Astrocyte of the cerebellum (primary cell): ENCODE results near the gene ALOX12B.

Source experiments
- DNase-seq: peaks from one replicate; pipeline ENCODE4 v3.0.0-alpha.2; 2011; ENCODE audit warnings: low read depth
- H3K4me3 ChIP-seq: 2 replicates; pipeline ENCODE4 v1.5.1; 2011; ENCODE audit warnings: mild to moderate bottlenecking, low read depth, low read length, moderate library complexity
- in situ Hi-C: cut with HindIII; loops from 2 replicates; pipeline ENCODE4 v1.10.0; 2017; ENCODE audit warnings: low sequenced_read_pairs
- TF ChIP-seq, protein P1 (sequence below): IDR thresholded peaks from 2 replicates; pipeline ENCODE4 v1.5.1; 2012; ENCODE audit warnings: low read length, low read depth, moderate library complexity, mild to moderate bottlenecking; ENCODE audit errors: missing control alignments

ALOX12B gene

DNA sequence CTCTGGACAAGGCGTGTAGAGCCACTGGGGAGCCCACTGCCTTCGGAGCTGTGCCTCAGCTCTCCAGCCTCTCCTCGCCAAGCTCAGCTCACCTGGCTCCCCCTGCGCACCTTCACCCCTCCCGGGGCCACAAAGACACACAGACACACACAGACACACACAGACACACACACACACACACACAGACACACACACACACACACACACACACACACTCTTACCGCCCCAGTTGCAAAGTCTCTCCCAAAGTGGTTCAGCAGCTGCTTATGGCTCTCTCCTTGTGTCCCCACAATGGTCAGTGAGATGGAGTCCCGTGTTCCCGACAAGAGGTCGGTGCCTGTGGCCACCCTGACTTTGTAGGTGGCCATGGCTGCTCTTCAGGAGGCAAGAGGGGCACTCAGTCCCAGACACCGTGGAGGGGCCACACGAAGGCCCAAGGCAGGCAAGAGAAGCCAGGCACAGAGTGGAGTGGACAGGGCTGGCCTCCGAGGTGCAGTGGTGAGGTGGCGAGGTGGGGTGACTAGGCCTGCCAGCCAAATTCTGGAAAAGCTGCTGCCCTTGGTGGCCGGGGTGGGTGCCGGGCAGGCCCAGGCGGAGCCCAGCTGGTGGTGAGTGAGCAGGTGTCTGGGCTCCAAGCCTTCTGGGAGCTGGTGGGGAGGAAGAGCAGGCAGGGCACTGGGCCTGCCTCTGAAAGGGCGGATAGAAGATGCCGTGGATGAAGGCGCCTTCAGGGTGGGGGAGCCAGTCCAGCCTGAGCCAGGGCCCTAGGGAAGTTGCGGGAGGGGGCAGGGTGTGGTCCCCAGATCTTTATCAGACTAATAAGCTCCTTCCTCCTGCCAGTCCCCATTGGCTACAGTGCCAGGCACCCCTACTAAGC lies at the start of gene ALOX12B:
Gene ALOX12B, minus strand, starts transcription at position 642 of the 877 bp plus-strand sequence. Its CDS starts 274 bp downstream, at position 368.
- TF ChIP-seq, protein P1, sequence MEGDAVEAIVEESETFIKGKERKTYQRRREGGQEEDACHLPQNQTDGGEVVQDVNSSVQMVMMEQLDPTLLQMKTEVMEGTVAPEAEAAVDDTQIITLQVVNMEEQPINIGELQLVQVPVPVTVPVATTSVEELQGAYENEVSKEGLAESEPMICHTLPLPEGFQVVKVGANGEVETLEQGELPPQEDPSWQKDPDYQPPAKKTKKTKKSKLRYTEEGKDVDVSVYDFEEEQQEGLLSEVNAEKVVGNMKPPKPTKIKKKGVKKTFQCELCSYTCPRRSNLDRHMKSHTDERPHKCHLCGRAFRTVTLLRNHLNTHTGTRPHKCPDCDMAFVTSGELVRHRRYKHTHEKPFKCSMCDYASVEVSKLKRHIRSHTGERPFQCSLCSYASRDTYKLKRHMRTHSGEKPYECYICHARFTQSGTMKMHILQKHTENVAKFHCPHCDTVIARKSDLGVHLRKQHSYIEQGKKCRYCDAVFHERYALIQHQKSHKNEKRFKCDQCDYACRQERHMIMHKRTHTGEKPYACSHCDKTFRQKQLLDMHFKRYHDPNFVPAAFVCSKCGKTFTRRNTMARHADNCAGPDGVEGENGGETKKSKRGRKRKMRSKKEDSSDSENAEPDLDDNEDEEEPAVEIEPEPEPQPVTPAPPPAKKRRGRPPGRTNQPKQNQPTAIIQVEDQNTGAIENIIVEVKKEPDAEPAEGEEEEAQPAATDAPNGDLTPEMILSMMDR = no peak
- in situ Hi-C loops = no loop called here
- DNase-seq = no peak
- H3K4me3 ChIP-seq = no peak within 1 kb of the TSS

DNA sequence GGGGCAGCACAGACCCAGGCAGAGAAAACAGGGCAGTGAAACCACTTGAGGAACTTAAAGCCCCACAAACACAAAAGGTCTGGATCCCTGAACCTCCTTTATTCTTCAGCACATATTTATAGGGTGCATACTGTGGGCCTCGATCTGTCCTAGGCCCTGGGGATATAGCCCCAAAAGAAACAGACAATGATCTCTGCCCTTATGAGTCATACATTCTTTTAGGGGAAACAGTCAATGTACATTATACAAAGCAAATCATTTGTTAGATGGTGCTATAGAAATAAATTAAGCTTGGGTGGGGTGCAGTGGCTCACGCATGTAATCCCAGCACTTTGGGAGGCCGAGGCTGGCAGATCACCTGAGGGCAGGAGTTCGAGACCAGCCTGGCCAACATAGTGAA lies 46.4 kb upstream of the ALOX12B start:
- no peak for DNase-seq
- TF ChIP-seq, protein P1 = no peak
- H3K4me3 ChIP-seq = no peak overlapping the region
- in situ Hi-C loops = no loop called here

GRCh38 chr17:8133399-8133798 lies 45.9 kb upstream of the ALOX12B start:
- no peak overlapping the region for H3K4me3 ChIP-seq
- in situ Hi-C loops = no loop called here
- TF ChIP-seq, protein P1 = no peak
- DNase-seq = no peak

GRCh38 chr17:8131844-8132441 lies 44.4 kb upstream of the ALOX12B start:
- no peak overlapping the region for H3K4me3 ChIP-seq
- no peak for DNase-seq
- TF ChIP-seq, protein P1 = no peak
- in situ Hi-C loops = no loop called here

GRCh38 chr17:8128125-8128784 lies 40.7 kb upstream of the ALOX12B start:
- no peak overlapping the region for H3K4me3 ChIP-seq
- in situ Hi-C loops = no loop called here
- DNase-seq = no peak
- TF ChIP-seq, protein P1 = no peak

DNA sequence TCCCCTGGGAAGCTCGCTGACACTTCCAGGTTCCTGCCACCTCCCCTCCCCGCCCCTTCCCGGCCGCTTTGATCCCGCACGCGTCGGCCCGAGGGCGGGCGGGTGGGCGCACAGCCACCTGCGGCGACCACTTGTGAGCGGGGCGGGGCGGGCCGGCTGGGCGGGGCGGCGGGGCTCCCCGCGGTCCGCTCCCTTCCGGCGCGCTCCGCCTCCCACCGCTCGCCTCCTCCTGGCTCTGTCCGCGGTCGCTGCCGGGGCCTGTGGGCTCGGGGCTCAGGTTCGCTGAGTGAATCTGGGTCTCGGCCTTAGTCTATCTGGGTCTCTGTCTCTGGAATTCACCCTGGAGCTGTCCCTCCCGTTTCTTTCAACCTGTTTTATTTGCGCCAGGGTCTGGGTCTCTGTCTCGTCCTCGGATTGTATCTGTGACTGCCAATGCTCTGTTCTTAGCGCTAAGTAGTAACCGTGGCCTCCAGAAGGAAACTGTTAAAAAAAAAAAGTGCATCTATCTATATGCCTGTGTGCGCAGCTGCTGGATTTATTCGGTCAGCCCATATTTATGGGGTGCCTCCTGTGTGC lies 39.1 kb upstream of the ALOX12B start:
- in situ Hi-C loops = no loop called here
- TF ChIP-seq, protein P1 = no peak
- DNase-seq = no peak
- H3K4me3 ChIP-seq = peak overlapping the region; percentile 65
